HCT116 (cell line): ENCODE measurements around the gene GRIK4. TPM values are rescaled to one million over a fixed set of nuclear protein-coding genes. Genes with fewer than 3 reads are reported as not detected.

Source experiments
- ATAC-seq: fragments of 200-7000 bp; cut with Tn5 transposase; 2 replicates; pipeline ENCODE4 v1.9.1; 2020; ENCODE audit warnings: mild to moderate bottlenecking, moderate library complexity
- BruUV-seq: library from RNA; stranded (reverse); fragments of 400-500 nt; replicated peaks from 2 replicates; lab custom pipeline; 2021; lab: Mats Ljungman, UMichigan
- CTCF ChIA-PET: fragments of 300-600 bp; sonication (Branson Sonifier 250); formaldehyde crosslinking; loops from one replicate; lab custom pipeline; 2021; ENCODE audit warnings: antibody characterized with exemption; lab: Charles Lee
- POLR2A ChIA-PET: fragments of 300-600, 350-600 bp; sonication (Branson Sonifier 250); formaldehyde crosslinking; loops from one replicate; lab custom pipeline; 2021; ENCODE audit warnings: antibody characterized with exemption; lab: Charles Lee
- RAD21 ChIA-PET, 2 experiments: fragments of 300-600 bp; sonication (Branson Sonifier 250); formaldehyde crosslinking; loops; one replicate each; lab custom pipeline; 2023; ENCODE audit warnings: low total read pairs in 2 of 2; ENCODE audit not compliant: uncharacterized antibody in 2 of 2, unreplicated experiment in 2 of 2, low non-redundant PET in 1 of 2; lab: Charles Lee
- DNase-seq: peaks from one replicate; pipeline ENCODE4 v3.0.0-alpha.2; 2010; ENCODE audit warnings: low read depth, low spot score
- H2AFZ ChIP-seq: fragments of 200-600 bp; shearing (Covaris generic), sonication (generic); 2 replicates; pipeline ENCODE4 v1.6.1; 2017; ENCODE audit warnings: low read depth, mixed run types, mixed read lengths, antibody characterized with exemption, low read length; ENCODE audit not compliant: poor library complexity, severe bottlenecking
- H3K27ac ChIP-seq: 2 replicates; pipeline ENCODE4 v1.5.1; 2012; ENCODE audit warnings: low read depth, low read length
- H3K27me3 ChIP-seq: fragments of 200-600 bp; sonication (generic); 2 replicates; pipeline ENCODE4 v1.6.1; 2016; ENCODE audit warnings: mixed run types, low read length, mixed read lengths; ENCODE audit not compliant: insufficient read depth
- H3K36me3 ChIP-seq, 2 experiments: fragments of 200-500 bp in 1 of 2; fragments of 200-600 bp in 1 of 2; sonication (Bioruptor generic) in 1 of 2; sonication (generic) in 1 of 2; 2 replicates each; pipeline versions ENCODE4 v1.5.1 to v1.6.1; 2014 to 2016; ENCODE audit warnings: low read length in 2 of 2, inconsistent platforms in 1 of 2, mixed read lengths in 1 of 2, mixed run types in 1 of 2; ENCODE audit not compliant: insufficient read depth in 2 of 2, control insufficient read depth in 1 of 2
- H3K4me1 ChIP-seq, 2 experiments: fragments of 200-600 bp in 1 of 2; sonication (generic) in 1 of 2; 2 replicates each; pipeline versions ENCODE4 v1.5.1 to v1.6.1; 2012 to 2017; ENCODE audit warnings: low read length in 2 of 2, inconsistent platforms in 1 of 2, mild to moderate bottlenecking in 1 of 2, mixed read lengths in 1 of 2, mixed run types in 1 of 2, moderate library complexity in 1 of 2; ENCODE audit not compliant: insufficient read depth in 2 of 2, control insufficient read depth in 1 of 2
- H3K4me2 ChIP-seq: fragments of 200-600 bp; sonication (generic); 2 replicates; pipeline ENCODE4 v1.6.1; 2017; ENCODE audit warnings: mixed run types, low read length, mixed read lengths
- H3K4me3 ChIP-seq, 2 experiments: fragments of 200-600 bp in 1 of 2; sonication (generic) in 1 of 2; replicated peaks in 1 of 2; 2 replicates each; pipeline ENCODE4 v1.5.1; 2011 to 2016; ENCODE audit warnings: low read length in 2 of 2, control low read depth in 1 of 2, low read depth in 1 of 2, mild to moderate bottlenecking in 1 of 2, mixed read lengths in 1 of 2, mixed run types in 1 of 2
- H3K79me2 ChIP-seq: fragments of 200-600 bp; sonication (generic); 2 replicates; pipeline ENCODE4 v1.6.1; 2017; ENCODE audit warnings: mild to moderate bottlenecking, mixed run types, low read length, moderate library complexity, mixed read lengths; ENCODE audit not compliant: insufficient read depth
- H3K9ac ChIP-seq: fragments of 200-600 bp; sonication (generic); 2 replicates; pipeline ENCODE4 v1.6.1; 2016; ENCODE audit warnings: low read length, mixed read lengths
- H3K9me2 ChIP-seq: fragments of 200-600 bp; sonication (generic), shearing (Covaris generic); 2 replicates; pipeline ENCODE4 v1.6.1; 2017; ENCODE audit warnings: mixed run types, mild to moderate bottlenecking, moderate library complexity; ENCODE audit not compliant: insufficient read depth
- H3K9me3 ChIP-seq, 2 experiments: fragments of 200-500 bp in 1 of 2; fragments of 200-600 bp in 1 of 2; sonication (Bioruptor generic) in 1 of 2; sonication (generic) in 1 of 2; 2 replicates each; pipeline ENCODE4 v1.6.1; 2014 to 2017; ENCODE audit warnings: low read length in 2 of 2, mixed read lengths in 2 of 2, inconsistent platforms in 1 of 2, low read depth in 1 of 2, mild to moderate bottlenecking in 1 of 2, mixed run types in 1 of 2, moderate library complexity in 1 of 2; ENCODE audit not compliant: control insufficient read depth in 1 of 2, insufficient read depth in 1 of 2
- H4K20me1 ChIP-seq: fragments of 200-600 bp; sonication (generic), shearing (Covaris generic); 2 replicates; pipeline ENCODE4 v1.6.1; 2017; ENCODE audit warnings: mixed run types, mild to moderate bottlenecking, moderate library complexity; ENCODE audit not compliant: insufficient read depth
- CBX3 ChIP-seq: IDR thresholded peaks from 2 replicates; pipeline ENCODE4 v1.6.1; 2012; ENCODE audit warnings: low read depth
- CEBPB ChIP-seq: IDR thresholded peaks from 2 replicates; pipeline ENCODE4 v1.6.1; 2012; ENCODE audit warnings: low read depth
- EGR1 ChIP-seq: IDR thresholded peaks from 2 replicates; pipeline ENCODE4 v1.6.1; 2012; ENCODE audit warnings: low read depth
- ELF1 ChIP-seq: IDR thresholded peaks from 2 replicates; pipeline ENCODE4 v1.6.1; 2012; ENCODE audit warnings: low read depth, borderline replicate concordance
- EZH2 ChIP-seq: fragments of 200-600 bp; sonication (generic); IDR thresholded peaks from 2 replicates; pipeline ENCODE4 v1.6.1; 2017; ENCODE audit warnings: antibody characterized with exemption, mixed run types
- EZH2phosphoT487 ChIP-seq: fragments of 200-600 bp; IDR thresholded peaks from 2 replicates; pipeline ENCODE4 v1.6.1; 2018; ENCODE audit warnings: antibody characterized with exemption, borderline replicate concordance
- POLR2A ChIP-seq: IDR thresholded peaks from 2 replicates; pipeline ENCODE4 v1.7.0; 2011; ENCODE audit warnings: borderline replicate concordance; ENCODE audit not compliant: insufficient read depth, insufficient read length; ENCODE audit errors: extremely low read depth
- POLR2AphosphoS5 ChIP-seq: IDR thresholded peaks from 2 replicates; pipeline ENCODE4 v1.6.1; 2011; ENCODE audit warnings: mild to moderate bottlenecking, low read depth, low read length, moderate library complexity
- RAD21 ChIP-seq: IDR thresholded peaks from 2 replicates; pipeline ENCODE4 v1.6.1; 2012; ENCODE audit warnings: low read depth, mild to moderate bottlenecking
- SIN3A ChIP-seq: IDR thresholded peaks from 2 replicates; pipeline ENCODE4 v1.6.1; 2012; ENCODE audit warnings: low read depth
- SRF ChIP-seq: IDR thresholded peaks from 2 replicates; pipeline ENCODE4 v1.6.1; 2012; ENCODE audit warnings: low read depth
- TCF7L2 ChIP-seq: IDR thresholded peaks from 2 replicates; pipeline ENCODE4 v1.7.0; 2011; ENCODE audit warnings: borderline replicate concordance, inconsistent platforms; ENCODE audit not compliant: insufficient read depth, insufficient read length; ENCODE audit errors: extremely low read depth
- YY1 ChIP-seq: IDR thresholded peaks from 2 replicates; pipeline ENCODE4 v1.6.1; 2011; ENCODE audit warnings: low read length, low read depth, moderate library complexity, mild to moderate bottlenecking; ENCODE audit not compliant: insufficient replicate concordance; ENCODE audit errors: extremely low read depth
- ZFX ChIP-seq: fragments of 450-650 bp; IDR thresholded peaks from 2 replicates; pipeline ENCODE4 v1.6.1; 2017
- ZNF274 ChIP-seq: fragments of 200-500 bp; sonication (Bioruptor generic); IDR thresholded peaks from 2 replicates; pipeline ENCODE4 v1.6.1; 2014; ENCODE audit warnings: mild to moderate bottlenecking, low read depth, low read length, inconsistent platforms
- intact Hi-C: fragments of 100-400 bp; cut with micrococcal nuclease; formaldehyde crosslinking; loops from 2 replicates; pipeline ENCODE4 v1.10.0; 2022
- total RNA-seq: library from RNA; stranded (reverse); gene quantifications from one replicate; pipeline ENCODE4 v1.2.1, GENCODE V29; 2021; ENCODE audit not compliant: unreplicated experiment
- TF ChIP-seq, protein P1 (sequence below): IDR thresholded peaks from 2 replicates; pipeline ENCODE4 v1.6.1; 2012
- TF ChIP-seq, protein P2 (sequence below): IDR thresholded peaks from 2 replicates; pipeline ENCODE4 v1.6.1; 2012
- TF ChIP-seq, protein P3 (sequence below): IDR thresholded peaks from 2 replicates; pipeline ENCODE4 v1.6.1; 2012; ENCODE audit warnings: low read depth
- TF ChIP-seq, protein P4 (sequence below), 3 experiments: fragments of 200-600 bp in 1 of 3; sonication (generic) in 1 of 3; IDR thresholded peaks in 2 of 3; conservative IDR thresholded peaks in 1 of 3; 2 replicates each; pipeline ENCODE4 v1.5.1; 2012 to 2017; ENCODE audit warnings: low read depth in 2 of 3, low read length in 2 of 3, antibody characterized with exemption in 1 of 3, borderline replicate concordance in 1 of 3, control low read depth in 1 of 3, mild to moderate bottlenecking in 1 of 3, mixed read lengths in 1 of 3, mixed run types in 1 of 3, moderate library complexity in 1 of 3; ENCODE audit not compliant: insufficient read depth in 1 of 3

Gene GRIK4
- total RNA-seq, 1 experiment from 2014 or later = 0.52 TPM

DNA sequence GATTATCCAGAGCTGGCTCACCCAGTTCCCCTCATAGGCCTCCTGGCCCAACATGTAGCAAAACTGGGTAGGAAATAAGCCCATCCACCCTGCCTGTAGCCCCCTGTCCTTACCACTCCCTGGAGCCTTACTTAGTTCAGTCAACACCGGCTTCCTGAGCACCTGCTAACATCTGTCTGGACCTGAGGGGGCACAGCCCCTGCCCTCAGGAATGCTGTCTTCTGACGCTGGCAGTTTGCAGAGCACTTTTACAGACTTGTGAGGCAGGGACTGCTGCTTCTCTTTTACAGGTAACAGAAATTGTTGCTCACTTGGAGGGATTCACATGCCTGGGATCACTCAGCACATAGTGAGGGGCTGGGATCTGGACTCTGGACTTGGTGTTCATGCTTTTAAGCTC, 360.4 kb downstream of the GRIK4 start:
- Histone ChIP-seq H4K20me1 (no peaks in the 10 kb centered on the region), H2AFZ (no peak overlapping the region), H3K9ac (no peak overlapping the region), H3K4me1 (no peaks in the 10 kb centered on the region), H3K36me3 (no peaks in the 10 kb centered on the region), H3K9me2 (no peaks in the 10 kb centered on the region), H3K27me3 (peaks cover 27% of the 10 kb centered on the region), H3K4me2 (no peak overlapping the region), H3K4me3 (no peak overlapping the region), H3K27ac (no peak overlapping the region), H3K9me3 (no peaks in the 10 kb centered on the region), H3K79me2 (no peaks in the 10 kb centered on the region)
- intact Hi-C loops = no loop called here
- ChIA-PET RAD21 (no interaction called here), POLR2A (no interaction called here), CTCF (no interaction called here)
- TF ChIP-seq SIN3A = no peak
- TF ChIP-seq YY1 = no peak
- TF ChIP-seq, protein P1, sequence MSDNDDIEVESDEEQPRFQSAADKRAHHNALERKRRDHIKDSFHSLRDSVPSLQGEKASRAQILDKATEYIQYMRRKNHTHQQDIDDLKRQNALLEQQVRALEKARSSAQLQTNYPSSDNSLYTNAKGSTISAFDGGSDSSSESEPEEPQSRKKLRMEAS = no peak
- TF ChIP-seq, protein P2, sequence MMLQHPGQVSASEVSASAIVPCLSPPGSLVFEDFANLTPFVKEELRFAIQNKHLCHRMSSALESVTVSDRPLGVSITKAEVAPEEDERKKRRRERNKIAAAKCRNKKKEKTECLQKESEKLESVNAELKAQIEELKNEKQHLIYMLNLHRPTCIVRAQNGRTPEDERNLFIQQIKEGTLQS = no peak
- TF ChIP-seq EGR1 = no peak
- no peak for TF ChIP-seq ZNF274
- TF ChIP-seq CEBPB = no peak
- TF ChIP-seq POLR2A = no peak
- no peak for TF ChIP-seq EZH2phosphoT487
- no peak for TF ChIP-seq POLR2AphosphoS5
- no peak for TF ChIP-seq SRF
- no peak for TF ChIP-seq ZFX
- TF ChIP-seq TCF7L2 = no peak
- TF ChIP-seq, protein P3, sequence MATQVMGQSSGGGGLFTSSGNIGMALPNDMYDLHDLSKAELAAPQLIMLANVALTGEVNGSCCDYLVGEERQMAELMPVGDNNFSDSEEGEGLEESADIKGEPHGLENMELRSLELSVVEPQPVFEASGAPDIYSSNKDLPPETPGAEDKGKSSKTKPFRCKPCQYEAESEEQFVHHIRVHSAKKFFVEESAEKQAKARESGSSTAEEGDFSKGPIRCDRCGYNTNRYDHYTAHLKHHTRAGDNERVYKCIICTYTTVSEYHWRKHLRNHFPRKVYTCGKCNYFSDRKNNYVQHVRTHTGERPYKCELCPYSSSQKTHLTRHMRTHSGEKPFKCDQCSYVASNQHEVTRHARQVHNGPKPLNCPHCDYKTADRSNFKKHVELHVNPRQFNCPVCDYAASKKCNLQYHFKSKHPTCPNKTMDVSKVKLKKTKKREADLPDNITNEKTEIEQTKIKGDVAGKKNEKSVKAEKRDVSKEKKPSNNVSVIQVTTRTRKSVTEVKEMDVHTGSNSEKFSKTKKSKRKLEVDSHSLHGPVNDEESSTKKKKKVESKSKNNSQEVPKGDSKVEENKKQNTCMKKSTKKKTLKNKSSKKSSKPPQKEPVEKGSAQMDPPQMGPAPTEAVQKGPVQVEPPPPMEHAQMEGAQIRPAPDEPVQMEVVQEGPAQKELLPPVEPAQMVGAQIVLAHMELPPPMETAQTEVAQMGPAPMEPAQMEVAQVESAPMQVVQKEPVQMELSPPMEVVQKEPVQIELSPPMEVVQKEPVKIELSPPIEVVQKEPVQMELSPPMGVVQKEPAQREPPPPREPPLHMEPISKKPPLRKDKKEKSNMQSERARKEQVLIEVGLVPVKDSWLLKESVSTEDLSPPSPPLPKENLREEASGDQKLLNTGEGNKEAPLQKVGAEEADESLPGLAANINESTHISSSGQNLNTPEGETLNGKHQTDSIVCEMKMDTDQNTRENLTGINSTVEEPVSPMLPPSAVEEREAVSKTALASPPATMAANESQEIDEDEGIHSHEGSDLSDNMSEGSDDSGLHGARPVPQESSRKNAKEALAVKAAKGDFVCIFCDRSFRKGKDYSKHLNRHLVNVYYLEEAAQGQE = no peak
- TF ChIP-seq, protein P4, sequence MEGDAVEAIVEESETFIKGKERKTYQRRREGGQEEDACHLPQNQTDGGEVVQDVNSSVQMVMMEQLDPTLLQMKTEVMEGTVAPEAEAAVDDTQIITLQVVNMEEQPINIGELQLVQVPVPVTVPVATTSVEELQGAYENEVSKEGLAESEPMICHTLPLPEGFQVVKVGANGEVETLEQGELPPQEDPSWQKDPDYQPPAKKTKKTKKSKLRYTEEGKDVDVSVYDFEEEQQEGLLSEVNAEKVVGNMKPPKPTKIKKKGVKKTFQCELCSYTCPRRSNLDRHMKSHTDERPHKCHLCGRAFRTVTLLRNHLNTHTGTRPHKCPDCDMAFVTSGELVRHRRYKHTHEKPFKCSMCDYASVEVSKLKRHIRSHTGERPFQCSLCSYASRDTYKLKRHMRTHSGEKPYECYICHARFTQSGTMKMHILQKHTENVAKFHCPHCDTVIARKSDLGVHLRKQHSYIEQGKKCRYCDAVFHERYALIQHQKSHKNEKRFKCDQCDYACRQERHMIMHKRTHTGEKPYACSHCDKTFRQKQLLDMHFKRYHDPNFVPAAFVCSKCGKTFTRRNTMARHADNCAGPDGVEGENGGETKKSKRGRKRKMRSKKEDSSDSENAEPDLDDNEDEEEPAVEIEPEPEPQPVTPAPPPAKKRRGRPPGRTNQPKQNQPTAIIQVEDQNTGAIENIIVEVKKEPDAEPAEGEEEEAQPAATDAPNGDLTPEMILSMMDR (IDR thresholded peaks at IDR 0.05 in 2 of 3, conservative IDR thresholded peaks at IDR 0.05 in 1 of 3; ENCODE audit: borderline replicate concordance in 1 of 3, insufficient read depth in 1 of 3, low read depth in 2 of 3, low read length in 2 of 3) = no peak
- no peak for TF ChIP-seq RAD21
- TF ChIP-seq CBX3 = no peak
- no peak for TF ChIP-seq ELF1
- TF ChIP-seq EZH2 = no peak
- no peak for DNase-seq
- no TSS peak for BruUV-seq
- no peak for ATAC-seq
